ENCODE data around the gene ABCG8. TPM values are rescaled to one million over a fixed set of nuclear protein-coding genes. Genes with fewer than 3 reads are reported as not detected.

ABCG8 gene
- total RNA-seq, 1 donor from 2014 or later = not detected

DNA sequence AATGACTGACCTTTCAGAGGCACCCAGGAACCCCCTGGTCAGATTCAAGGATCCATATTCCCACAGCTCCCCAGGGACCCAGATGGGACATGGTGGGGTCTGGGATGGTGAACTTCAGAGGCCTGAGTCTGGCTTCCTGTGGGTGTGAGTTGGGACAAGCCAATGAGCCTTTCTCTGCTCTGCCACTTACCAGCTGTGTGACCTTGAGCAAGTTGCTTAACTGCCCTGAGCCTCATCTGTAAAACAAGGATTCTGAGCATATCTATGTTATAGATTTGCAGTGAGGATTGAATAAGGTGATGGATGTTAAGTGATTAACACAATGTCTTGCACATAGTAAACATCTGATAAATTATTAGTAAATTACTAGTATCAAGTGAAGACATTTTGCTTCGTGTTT, 6.4 kb downstream of the ABCG8 start:
- Histone ChIP-seq H3K27ac (no peak overlapping the region), H3K27me3 (no peaks in the 10 kb centered on the region), H3K4me1 (no peaks in the 10 kb centered on the region), H3K9me3 (no peaks in the 10 kb centered on the region), H3K36me3 (no peaks in the 10 kb centered on the region), H3K4me3 (no peak overlapping the region)
- TF ChIP-seq, protein P1, sequence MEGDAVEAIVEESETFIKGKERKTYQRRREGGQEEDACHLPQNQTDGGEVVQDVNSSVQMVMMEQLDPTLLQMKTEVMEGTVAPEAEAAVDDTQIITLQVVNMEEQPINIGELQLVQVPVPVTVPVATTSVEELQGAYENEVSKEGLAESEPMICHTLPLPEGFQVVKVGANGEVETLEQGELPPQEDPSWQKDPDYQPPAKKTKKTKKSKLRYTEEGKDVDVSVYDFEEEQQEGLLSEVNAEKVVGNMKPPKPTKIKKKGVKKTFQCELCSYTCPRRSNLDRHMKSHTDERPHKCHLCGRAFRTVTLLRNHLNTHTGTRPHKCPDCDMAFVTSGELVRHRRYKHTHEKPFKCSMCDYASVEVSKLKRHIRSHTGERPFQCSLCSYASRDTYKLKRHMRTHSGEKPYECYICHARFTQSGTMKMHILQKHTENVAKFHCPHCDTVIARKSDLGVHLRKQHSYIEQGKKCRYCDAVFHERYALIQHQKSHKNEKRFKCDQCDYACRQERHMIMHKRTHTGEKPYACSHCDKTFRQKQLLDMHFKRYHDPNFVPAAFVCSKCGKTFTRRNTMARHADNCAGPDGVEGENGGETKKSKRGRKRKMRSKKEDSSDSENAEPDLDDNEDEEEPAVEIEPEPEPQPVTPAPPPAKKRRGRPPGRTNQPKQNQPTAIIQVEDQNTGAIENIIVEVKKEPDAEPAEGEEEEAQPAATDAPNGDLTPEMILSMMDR (IDR thresholded peaks at IDR 0.05) = no peak
- intact Hi-C loops (cut with DNase I) = no loop called here
- no peak for DNase-seq (ENCODE audit: low spot score in 2 of 2)

DNA sequence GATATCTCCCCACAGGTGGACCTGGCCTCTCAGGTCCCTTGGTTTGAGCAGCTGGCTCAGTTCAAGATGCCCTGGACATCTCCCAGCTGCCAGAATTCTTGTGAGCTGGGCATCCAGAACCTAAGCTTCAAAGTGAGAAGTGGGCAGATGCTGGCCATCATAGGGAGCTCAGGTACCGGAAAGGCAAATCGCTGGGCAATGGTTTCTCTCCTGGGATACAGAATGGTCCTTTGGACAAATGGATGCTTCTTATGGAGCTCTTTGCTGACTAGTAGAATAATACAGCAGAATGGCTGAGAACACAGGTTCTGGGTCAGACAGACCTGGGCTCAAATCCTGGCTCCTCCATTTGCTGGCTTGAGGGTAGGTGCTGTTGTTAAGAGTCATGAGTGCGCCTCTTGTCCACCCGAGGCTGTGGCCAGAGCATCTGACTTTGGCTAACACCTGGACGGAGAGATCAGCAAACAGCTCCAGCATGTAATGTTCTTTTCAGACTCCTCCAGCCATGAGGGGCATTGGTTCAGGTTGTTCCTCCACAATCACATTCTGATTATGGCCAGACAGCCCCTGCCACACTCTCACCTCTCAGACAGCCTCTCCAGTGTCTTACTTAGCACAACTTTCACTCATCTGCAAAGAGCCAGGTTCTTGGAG, 7.5 kb downstream of the ABCG8 start:
- H3K4me1 ChIP-seq = peaks cover 0 to 2% of the 10 kb centered on the region in 2 donors
- H3K27me3 ChIP-seq = no peaks in the 10 kb centered on the region
- H3K27ac ChIP-seq = no peak overlapping the region
- DNase-seq (ENCODE audit: low spot score in 2 of 2) = no peak
- no peaks in the 10 kb centered on the region for H3K9me3 ChIP-seq
- TF ChIP-seq, protein P1 (IDR thresholded peaks at IDR 0.05) = no peak
- H3K4me3 ChIP-seq = no peak overlapping the region
- intact Hi-C loops (cut with DNase I) = no loop called here
- H3K36me3 ChIP-seq = no peaks in the 10 kb centered on the region

DNA sequence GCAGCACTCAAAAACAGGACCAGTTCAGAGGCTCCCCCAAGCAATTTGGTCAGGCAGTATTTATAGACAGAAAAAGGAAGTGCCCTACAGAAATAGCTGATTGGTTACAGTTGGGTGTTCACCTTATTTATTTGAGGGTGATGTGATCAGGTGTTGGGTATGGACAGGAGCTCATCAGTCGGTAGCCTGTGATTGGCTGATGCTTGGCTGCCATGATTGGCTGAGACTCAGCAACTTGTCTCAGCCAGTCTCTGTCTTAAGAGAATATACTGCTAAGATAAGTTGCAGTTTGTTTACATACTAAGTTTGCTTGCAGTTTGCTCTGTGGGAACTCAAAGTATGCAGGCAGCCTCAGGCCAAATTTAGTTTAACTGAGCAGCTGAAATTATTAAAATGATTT, 9.4 kb downstream of the ABCG8 start:
- Histone ChIP-seq H3K4me1 (peaks cover 0 to 3% of the 10 kb centered on the region in 2 donors), H3K27ac (no peak overlapping the region), H3K4me3 (no peak overlapping the region), H3K27me3 (no peaks in the 10 kb centered on the region), H3K36me3 (no peaks in the 10 kb centered on the region), H3K9me3 (no peaks in the 10 kb centered on the region)
- no peak for DNase-seq (ENCODE audit: low spot score in 2 of 2)
- TF ChIP-seq, protein P1 (IDR thresholded peaks at IDR 0.05) = no peak
- intact Hi-C loops (cut with DNase I) = no loop called here

DNA sequence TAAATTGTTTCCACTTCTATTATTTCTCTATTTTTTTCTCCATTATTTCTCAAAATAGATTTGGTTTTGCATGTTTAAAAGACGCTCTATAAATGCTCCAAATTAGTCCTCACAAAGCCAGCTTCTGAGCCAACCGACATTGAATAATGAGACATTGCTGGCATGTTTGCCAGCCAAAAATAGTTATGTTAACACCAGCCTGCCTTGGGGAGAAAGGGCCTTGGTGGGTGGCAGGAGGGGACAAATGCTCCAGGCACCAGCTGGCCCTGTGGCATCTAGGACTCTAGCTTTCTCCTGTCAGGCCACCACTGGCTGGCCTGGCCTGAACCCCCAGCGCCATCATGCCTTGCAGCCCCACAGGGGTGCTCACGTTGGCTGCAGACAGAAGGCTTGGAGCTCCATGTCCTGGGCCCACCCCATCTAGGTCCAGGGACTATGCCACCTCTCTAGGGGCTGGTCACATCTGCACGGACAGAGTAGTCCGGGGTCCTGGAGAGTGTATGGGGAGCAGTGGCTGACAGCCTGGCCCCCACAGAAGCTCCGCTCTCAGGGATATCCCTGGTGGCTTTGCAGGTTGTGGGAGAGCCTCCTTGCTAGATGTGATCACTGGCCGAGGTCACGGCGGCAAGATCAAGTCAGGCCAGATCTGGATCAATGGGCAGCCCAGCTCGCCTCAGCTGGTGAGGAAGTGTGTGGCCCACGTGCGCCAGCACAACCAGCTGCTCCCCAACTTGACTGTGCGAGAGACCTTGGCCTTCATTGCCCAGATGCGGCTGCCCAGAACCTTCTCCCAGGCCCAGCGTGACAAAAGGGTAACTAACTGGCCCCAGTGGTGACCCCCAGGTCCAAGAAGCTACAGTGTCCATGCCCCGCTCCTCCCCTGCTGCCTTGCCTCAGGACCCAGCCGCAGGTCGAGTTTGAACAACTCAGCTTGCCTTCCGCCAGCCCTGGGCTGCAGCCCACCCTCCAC, 12.5 kb downstream of the ABCG8 start:
- no peak for DNase-seq (ENCODE audit: low spot score in 2 of 2)
- Histone ChIP-seq H3K9me3 (no peaks in the 10 kb centered on the region), H3K27ac (no peak overlapping the region), H3K36me3 (no peaks in the 10 kb centered on the region), H3K4me3 (no peak overlapping the region), H3K4me1 (peaks cover 0 to 3% of the 10 kb centered on the region in 2 donors), H3K27me3 (no peaks in the 10 kb centered on the region)
- intact Hi-C loops (cut with DNase I) = no loop called here
- TF ChIP-seq, protein P1 (IDR thresholded peaks at IDR 0.05) = no peak

DNA sequence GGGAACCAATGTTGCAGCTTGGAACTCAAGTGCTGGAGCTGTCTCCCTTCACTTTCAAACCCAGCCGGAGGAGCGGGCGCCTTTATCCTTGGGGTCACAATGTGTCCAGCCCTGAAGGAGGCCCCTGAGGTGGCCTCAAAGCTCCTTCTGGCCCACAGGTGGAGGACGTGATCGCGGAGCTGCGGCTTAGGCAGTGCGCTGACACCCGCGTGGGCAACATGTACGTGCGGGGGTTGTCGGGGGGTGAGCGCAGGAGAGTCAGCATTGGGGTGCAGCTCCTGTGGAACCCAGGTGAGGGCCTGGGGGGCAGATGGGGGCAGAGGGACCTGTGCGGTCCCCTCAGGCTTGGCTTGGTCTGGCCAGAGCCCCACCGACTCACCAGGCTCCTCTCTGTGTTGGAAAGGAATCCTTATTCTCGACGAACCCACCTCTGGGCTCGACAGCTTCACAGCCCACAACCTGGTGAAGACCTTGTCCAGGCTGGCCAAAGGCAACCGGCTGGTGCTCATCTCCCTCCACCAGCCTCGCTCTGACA, 13.5 kb downstream of the ABCG8 start:
- TF ChIP-seq, protein P1 (IDR thresholded peaks at IDR 0.05) = no peak
- no peaks in the 10 kb centered on the region for H3K27me3 ChIP-seq
- H3K4me1 ChIP-seq = peaks cover 0 to 3% of the 10 kb centered on the region in 2 donors
- DNase-seq (ENCODE audit: low spot score in 2 of 2) = no peak
- no peak overlapping the region for H3K27ac ChIP-seq
- intact Hi-C loops (cut with DNase I) = no loop called here
- no peaks in the 10 kb centered on the region for H3K9me3 ChIP-seq
- H3K4me3 ChIP-seq = no peak overlapping the region
- H3K36me3 ChIP-seq = no peaks in the 10 kb centered on the region
